ENCODE data around the gene CELF5.

DNA sequence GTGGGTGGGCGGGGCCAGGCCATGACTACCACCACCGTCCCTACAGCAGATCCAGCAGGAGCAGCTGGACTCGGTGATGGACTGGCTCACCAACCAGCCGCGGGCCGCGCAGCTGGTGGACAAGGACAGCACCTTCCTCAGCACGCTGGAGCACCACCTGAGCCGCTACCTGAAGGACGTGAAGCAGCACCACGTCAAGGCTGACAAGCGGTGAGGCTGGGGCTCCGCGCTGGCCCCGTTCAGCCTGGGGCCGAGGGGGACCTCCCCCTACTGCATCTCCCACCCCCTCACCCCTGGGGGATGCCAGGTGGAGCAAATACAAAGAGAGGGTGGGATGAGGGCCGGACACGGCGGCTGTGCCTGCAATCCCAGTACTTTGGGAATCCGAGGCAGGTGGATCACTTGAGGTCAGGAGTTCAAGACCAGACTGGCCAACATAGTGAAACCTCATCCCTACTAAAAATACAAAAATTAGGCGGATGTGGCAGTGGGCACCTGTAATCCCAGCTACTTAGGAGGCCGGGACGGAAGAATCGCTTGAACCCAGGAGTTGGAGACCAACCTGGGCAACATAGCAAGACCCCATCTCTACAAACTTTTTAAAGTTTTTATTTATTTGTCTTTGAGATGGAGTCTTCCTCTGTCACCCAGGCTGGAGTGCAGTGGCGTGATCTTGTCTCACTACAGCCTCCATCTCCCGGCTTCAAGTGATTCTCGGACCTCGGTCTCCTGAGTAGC, 18.1 kb upstream of the CELF5 start:
- TF ChIP-seq POLR2A (IDR thresholded peaks at IDR 0.05; ENCODE audit: low read depth, low read length) (no peak), POLR2AphosphoS5 (IDR thresholded peaks at IDR 0.05; ENCODE audit: low read depth, low read length) (no peak), TAF1 (IDR thresholded peaks at IDR 0.05; ENCODE audit: borderline replicate concordance, low read depth, low read length) (no peak)
